ENCODE measurements around the gene PRG2.
"Not testable (repeated sequence)": the region's sequence is repeated elsewhere in the genome, so short reads cannot be mapped to it uniquely, and the experiment has no call there.

The PRG2 gene

GRCh38 chr11:57364851-57365660, 25.4 kb downstream of the PRG2 start:
- no peak for DNase-seq

GRCh38 chr11:57363131-57364080, 27.0 kb downstream of the PRG2 start:
- no peak for DNase-seq

GRCh38 chr11:57361926-57362325, 28.5 kb downstream of the PRG2 start:
- no peak for DNase-seq

GRCh38 chr11:57361420-57361819, 29.0 kb downstream of the PRG2 start:
- not testable (repeated sequence) for DNase-seq

DNA sequence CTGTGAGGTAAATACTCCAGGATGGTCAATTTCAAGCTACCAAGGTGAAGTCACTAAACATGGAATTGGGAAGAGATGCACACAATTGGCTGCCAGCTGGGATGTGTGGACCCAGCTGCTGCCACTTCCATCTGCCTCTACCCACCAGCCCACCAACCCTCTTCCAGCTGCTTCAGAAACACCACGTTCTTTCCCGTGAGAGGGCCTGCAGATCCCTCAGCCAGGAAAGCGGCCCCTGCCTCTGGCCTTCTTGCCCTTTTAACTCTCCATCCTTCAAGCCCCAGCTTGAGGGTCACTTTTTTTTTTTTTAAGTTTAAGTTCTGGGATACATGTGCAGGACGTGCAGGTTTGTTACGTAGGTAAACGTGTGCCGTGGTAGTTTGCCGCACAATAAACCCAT, 29.5 kb downstream of the PRG2 start:
- no peak for DNase-seq

DNA sequence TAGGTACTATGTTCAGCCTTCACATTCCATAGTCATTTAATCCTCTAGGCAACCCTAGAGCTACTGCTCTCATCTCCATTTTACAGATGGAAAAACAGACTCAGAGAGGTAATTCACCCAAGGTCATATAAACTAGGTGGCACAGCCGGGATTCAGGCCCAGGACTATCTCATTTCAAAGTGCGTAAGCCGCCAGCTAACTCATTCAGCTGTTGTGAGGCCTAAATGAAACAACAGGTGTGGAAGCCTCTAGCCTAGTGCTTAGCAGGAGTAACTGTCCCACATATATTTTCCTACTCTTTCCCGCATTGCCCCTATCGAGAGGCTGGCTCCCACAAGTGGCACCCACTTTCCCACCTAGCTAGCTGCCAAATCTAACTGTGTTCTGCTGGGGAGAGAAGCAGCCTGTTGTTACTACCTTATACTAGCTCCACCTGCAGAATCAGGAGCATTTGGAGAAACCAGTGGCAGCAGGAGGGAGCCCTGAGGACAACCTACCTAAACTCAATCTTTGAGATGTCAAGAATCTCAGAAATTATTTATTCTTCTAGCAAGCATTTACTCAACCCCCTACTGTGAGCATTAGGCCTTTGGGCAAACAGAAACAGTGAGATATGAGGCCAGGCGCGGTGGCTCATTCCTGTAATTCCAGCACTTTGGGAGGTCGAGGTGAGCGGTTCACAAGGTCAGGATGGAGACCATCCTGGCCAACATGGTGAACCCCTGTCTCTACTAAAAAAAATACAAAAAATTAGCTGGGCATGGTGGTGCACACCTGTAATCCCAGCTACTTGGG, 30.4 kb downstream of the PRG2 start:
- no peak for DNase-seq

DNA sequence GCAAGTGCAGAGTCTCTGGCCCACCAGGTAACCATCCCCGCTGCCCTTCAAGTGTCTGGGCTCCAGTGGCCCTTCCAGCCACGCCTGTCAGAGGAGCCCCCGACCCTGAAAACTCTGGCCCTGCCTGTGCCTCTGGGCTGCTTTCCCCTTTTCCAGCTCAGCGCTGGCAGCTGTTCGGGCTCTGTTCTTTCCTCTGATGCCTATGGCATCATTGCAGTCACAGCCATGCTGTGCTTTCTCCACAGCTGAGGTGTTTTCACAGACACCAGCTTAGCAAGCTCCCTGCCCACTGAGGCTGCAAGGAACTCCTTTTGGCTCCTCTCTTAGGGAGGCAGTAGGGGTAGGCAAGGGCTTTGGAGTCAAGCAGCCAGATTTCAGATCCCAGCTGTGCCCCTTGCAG, 31.1 kb downstream of the PRG2 start:
- no peak for DNase-seq

DNA sequence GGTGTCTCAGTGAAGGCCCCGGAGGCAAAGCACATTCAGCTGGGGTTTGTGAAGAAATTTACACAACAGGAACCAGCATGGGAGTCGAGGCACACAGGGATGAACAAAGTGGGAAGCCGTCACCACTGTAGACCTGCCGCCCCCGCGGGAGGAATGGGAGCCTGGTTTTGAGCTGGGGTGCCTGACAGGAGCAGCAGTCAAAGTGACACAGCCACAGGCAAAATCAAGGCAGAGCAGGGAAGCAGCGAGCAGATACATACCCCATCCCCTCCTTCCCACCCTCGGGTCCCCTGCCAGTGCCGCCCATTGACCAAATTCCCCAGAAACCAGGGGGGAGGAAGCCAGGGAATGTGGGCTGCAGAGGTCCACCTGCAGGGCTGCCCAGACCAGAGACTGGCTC, 31.5 kb downstream of the PRG2 start:
- no peak for DNase-seq

DNA sequence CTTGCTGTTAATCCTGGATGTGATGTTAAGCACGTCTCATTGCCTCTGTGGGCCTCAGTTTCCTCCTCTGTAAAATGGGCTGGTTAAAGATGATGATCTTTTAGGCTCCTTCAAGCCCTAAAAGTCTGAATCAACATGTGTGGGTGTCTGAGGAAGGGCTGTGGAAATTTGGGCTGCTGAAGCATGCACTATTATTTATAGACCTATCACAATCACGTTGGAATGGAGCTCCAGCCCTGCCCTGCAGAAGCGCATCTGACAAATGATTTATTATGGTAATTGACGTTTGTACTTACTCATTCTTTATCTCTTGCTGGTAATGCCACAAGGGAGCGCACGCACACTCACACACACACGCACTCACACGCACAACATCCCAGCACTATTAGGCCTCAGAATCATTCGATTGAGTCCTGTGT, 31.9 kb downstream of the PRG2 start:
- DNase-seq, result no peak

DNA sequence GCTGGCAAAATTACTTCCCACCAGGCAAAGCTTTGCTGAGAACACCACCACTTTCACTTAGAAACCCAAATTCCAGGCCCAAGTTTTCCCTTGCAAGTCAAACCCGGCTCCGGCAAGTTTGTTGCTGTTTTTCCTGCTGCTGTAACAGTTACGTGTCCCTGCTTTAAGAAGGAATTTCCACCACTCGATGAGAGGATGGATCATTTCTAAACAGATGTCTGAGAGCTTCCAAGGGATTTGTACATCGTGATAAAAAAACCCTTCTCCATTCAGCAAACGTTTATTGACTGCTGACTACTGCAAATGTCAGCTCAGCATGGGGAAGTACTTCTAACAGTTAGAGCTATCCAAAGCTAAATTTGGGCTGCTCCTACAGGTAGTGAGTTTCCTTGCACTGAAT, 32.6 kb downstream of the PRG2 start:
- no peak for DNase-seq

DNA sequence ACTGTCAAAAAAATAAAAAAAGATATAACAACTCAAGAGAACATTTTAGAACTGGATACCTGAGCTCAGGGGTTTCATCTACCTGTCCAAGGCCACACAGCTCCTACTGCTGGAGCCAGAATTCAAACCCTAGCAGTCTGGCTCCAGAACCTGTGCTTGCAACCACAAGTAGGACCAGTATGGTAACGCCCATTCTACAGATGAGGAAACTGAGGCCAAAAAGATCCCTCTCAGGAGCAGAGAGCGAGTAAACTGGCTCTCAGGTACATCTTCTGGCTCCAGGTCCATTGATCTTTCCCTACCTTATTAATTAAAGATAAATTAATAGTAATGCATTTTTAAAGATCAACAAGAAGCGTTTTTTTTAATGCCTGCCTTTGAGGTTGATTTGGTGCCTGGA, 33.1 kb downstream of the PRG2 start:
- DNase-seq, result no peak

GRCh38 chr11:57356268-57356667, 34.2 kb downstream of the PRG2 start:
- DNase-seq, result no peak

GRCh38 chr11:57354699-57355098, 35.8 kb downstream of the PRG2 start:
- DNase-seq, result no peak

DNA sequence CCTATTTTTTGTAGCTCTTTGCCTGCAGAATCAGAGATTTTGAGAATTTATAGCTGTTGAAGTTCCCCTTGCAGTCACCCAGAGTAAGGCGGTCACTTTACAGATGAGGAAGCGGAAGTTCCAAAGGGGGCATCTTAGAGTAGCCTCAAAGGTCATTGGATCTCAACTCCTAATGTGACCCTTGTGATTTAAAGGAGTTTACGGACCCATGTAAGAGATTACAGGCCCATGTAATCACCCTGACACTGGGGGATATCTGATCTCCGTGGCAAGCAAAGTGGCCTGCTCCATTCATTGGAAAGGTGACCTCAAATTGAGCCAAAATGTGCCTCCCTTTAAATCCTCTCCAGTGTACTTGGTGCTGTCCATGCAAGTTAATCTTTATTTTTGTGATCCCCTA, 36.6 kb downstream of the PRG2 start:
- no peak for DNase-seq

DNA sequence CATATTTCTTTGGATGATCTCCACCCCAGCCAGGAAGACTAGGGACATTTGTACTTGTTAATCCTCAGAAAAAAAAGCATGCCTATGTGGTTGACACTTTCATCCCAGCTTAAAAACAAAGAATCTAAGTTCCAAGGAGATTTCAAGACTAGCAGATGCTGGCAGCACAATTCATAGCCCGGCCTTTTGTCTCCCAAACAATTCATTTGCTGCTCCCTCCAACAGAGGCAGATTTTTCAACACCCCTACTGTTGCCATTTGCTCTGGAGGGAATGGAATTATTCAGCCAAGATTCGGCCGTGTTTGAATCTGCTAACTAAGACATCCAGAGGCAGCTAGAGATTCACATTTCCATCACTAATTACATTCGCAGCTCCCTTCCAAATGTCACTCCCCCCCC, 37.0 kb downstream of the PRG2 start:
- no peak for DNase-seq

DNA sequence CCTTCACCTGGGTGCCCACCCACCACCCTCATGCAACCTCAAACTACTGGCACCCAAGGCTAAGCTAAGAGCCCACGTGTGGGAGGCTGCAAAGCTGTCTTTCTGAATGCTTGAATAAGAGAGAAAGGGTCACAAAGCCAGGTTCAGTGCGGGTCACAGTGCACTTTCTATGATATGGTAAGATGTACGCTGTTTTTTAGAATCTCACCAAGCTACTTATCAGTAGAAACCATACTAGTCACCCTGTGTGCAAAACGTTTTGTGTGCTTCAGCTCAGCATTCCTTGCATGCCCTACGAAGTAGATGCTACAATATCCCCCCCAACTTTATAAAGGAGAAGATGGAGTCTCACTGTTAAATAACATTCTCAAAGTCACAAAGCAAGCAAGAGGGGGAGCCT, 37.4 kb downstream of the PRG2 start:
- DNase-seq, result no peak

DNA sequence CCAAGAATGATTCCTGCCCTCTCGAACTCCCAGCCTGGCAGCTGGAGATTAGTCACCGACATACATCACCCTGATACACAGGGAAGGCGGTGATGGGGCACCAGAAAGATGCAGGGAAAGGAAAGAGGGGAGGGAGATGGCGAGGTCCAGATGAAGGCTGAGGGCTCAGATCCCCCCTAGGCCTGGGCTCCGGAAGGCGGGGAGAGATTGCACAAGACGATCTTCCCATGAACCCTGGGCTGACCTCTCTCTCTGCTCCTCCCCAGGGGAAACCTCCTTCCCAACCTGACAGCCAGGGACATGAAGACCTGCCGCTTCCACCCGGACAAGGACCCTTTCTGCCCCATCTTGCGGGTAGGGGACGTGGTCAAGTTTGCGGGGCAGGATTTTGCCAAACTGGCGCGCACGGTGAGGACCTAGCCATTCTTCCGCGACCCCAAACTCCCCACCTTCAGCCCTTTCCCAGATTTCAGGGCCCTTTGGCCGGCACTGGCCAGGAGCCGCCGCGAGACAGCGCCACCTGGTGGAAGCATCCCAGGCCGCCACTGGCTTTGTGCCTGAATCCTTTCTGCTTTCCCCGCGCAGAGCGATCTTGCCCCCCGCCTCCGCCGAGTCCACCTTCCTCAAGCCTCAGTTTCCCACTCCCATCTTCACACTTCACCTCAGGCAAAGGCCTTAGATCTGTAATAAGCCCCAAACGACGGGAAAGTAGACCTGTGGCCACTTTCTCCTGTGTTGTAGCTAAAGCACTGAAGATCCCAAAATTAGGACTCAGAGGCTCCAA, 40.8 kb downstream of the PRG2 start:
- DNase-seq, result peak; percentile 37

- DNase-seq, result no peak
Measured at GRCh38 chr11:57348636-57349313, 41.7 kb downstream of the PRG2 start.

GRCh38 chr11:57348052-57348451, 42.4 kb downstream of the PRG2 start:
- no peak for DNase-seq

GRCh38 chr11:57347336-57347735, 43.1 kb downstream of the PRG2 start:
- DNase-seq, result no peak

DNA sequence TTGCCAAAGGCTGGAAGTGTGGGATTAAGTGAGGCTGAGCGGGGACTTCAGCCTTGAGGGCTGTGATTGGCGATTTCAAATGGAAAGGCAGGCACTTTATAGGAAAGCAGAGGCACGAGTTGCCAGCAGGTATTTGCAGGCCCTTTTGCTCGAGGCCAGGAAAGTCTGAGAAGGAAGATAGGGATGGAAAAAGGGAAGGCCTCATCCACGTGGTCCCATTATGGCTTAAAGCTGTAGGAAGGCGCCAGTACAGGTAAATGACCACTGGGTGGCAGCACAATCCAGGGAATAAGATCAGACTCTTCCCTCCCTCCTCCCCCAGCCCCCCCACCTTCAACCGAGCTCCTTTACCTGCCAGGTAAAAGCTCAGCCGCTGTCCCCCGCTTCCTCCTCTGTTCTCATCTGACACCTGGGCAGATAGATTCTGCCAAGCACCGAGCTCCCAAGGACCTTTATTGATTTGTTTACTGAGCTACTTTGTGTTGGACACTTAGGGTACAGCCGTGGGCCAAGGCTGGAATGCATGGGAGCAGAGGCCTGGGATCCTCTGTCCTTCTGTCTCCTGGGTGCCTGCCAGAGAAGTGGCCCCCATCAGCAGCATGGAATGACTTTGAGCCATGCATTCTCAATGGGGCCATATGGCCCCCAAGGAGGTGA, 44.8 kb downstream of the PRG2 start:
- DNase-seq, result peak; percentile 60

Data from CD4-positive, alpha-beta T cell treated with Interferon gamma for 1 hour (primary cell).